ENCODE results near the gene RPL19. TPM values are rescaled to one million over a fixed set of nuclear protein-coding genes. Genes with fewer than 3 reads are reported as not detected.
"Not testable (repeated sequence)": the region's sequence is repeated elsewhere in the genome, so short reads cannot be mapped to it uniquely, and the experiment has no call there.

RPL19 gene
- total RNA-seq, 8 experiments from 2014 or later: 2,038 to 3,335 (median 2,760) TPM

DNA sequence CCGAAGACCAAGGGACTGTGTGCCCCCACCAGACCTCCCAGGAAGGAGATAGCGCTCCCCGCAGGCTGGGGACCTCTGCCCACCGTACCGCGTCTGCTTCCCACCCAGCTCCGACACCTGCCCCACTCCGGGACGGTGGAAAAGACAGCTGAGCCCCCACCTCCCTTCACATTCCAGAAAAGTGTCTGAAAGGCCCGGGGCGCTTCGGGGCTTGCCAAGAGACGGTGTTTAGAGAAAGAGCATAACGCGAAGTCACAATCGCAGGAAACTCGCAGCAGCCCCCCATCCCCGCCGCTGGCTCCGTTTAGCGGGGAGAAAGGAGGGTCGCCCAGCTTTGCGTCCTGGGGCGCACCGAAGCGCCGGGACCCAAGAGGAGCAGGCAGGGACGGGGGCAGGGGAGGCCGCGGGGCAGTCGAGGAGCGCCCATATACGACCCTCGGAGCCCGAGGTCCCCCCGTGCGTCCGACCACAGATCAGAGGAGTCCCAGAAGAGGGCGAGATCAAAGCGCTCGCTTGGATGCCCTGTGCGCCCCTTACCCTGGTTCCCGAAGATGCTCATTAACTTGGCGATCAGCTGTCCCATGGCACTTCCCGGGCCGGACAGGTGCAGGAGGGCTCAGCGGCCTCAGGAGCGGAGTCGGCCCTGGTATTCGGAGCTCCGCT is 34.8 kb upstream of the RPL19 start:
- H3K4me3 ChIP-seq: peak overlapping the region; percentile 29 to 44 (median 41)
- no peaks in the 10 kb centered on the region for H3K4me1 ChIP-seq (replicated peaks in 1 of 2)
- in situ Hi-C loops (cut with MboI; ENCODE audit: low pct_unique_long_range_greater_than_20kb in 2 of 9, low sequenced_read_pairs in 9 of 9, unreplicated experiment in 9 of 9): loop anchor here in 2 of 9 experiments (25.0 kb wide), 1 partner anchor 178 kb away; no protein-coding TSS in a partner anchor
- peak in 4 of 8 experiments; percentile 1 to 47 (median 1) for ATAC-seq (replicated peaks in 6 of 8)
- 0 to 46% (median 3%) methylated on average over 2 to 12 of the region's 51 CpGs; no CpG with 5 or more reads in 5 of the 10 experiments for WGBS, 10 experiments
- H3K27ac ChIP-seq: no peak overlapping the region

DNA sequence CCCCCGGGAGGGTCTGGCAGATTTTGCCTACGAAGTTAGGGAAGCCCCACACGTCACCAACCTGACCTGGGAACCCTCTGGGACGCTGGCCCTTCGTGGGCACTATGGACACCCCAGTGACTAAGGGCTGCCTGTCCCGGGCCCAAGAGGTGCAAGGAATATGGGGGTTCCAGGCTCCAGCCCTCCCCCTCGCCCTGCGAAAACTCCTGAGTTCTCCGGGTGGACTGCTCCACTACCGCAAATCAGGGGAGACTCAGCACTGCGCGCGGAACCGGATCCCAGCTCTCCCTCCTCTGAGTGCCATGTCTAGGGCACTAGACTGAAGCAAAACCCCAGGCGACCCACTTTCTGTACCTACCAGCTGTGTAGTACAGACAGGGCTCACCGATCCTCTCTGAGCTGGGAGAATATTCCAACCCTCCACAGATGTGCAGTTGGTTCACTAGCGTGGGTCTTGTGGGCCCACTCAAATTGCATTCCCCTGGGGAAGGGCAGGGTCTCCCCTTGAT is 34.2 kb upstream of the RPL19 start, which contains the start of gene ARL5C:
Gene ARL5C, minus strand, starts transcription at position 321 of the 509 bp plus-strand sequence. CDS start 401 bp downstream, outside the sequence.
- ATAC-seq (replicated peaks in 6 of 8): no peak
- no peaks in the 10 kb centered on the region for H3K4me1 ChIP-seq (replicated peaks in 1 of 2)
- H3K4me3 ChIP-seq: peak within 1 kb of the TSS; percentile 29 to 44 (median 41)
- 33 to 71% (median 49%) methylated on average over 3 to 5 of the region's 17 CpGs; no CpG with 5 or more reads in 5 of the 10 experiments for WGBS, 10 experiments
- in situ Hi-C loops (cut with MboI; ENCODE audit: low pct_unique_long_range_greater_than_20kb in 2 of 9, low sequenced_read_pairs in 9 of 9, unreplicated experiment in 9 of 9): loop anchor here in 2 of 9 experiments (25.0 kb wide), 1 partner anchor 179 kb away; no protein-coding TSS in a partner anchor
- H3K27ac ChIP-seq: no peak within 1 kb of the TSS

DNA sequence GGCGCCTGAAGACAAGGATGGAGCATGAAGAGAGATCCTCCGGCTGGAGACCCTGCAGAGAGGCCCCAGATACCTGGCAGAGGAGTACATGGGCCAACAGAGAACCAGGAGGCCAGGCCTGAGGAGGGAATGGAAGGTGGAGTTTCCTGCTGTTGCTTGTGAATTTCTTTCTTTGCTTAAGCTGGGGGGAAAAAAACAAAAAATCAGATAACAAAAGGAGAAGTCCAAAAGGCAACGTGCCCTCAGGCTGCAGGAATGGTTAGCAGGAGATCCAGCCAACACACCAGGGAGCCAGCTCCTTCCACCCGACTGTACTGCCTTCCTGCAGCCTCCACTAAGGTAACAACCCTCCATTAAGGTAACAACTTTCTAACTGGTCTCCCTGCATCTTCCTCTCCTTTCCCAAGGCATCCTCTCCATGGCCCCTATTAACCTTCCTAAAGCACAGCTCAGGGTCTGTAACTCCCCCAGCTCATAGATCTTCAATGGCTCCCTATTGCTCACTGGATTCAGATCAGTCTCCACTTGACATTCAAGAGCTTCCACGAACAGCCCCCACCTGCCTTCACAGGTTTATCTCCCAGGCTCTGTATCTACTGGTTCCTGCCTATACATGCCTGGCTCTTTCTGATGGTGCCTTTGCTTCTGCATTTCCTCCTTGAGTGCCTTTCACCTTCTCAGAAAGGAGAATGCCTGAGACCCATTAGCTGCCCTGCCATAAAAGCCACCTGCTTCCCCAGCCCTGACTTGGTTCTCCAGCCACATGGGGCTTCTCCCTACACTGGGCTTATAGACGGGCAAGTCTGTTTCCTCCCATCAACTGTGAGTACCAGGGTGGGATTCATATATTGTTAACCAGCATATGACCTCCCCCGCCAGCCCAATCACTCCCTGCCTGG is 33.4 kb upstream of the RPL19 start:
- H3K4me1 ChIP-seq (replicated peaks in 1 of 2): no peaks in the 10 kb centered on the region
- no peak for ATAC-seq (replicated peaks in 6 of 8)

DNA sequence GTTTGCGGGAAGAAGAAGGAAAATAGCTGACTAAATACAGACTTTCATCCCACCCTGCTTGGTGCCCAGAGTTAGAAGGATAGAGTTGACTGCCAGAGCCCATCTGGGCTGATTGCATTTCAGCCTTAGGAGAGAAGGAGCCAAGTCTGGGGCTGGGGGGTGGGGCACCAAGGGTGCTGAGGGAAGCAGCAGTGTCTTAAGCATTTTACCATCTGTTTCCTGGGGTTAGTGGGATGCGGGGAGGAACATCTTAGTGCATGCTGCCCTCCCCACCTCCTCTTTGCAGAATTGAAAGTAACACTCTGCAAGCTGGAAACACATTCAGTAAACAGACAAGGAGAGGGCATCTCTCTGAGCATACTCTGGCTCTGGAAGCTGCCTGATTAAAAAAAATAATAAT is 32.6 kb upstream of the RPL19 start:
- in situ Hi-C loops (cut with MboI; ENCODE audit: low pct_unique_long_range_greater_than_20kb in 2 of 9, low sequenced_read_pairs in 9 of 9, unreplicated experiment in 9 of 9): loop anchor here in 2 of 9 experiments (25.0 kb wide), 1 partner anchor 180 kb away; no protein-coding TSS in a partner anchor
- WGBS, 10 experiments: 0 to 80% (median 31%) methylated on average over 1 to 2 of the region's 2 CpGs; no CpG with 5 or more reads in 1 of the 10 experiments
- Histone ChIP-seq H3K4me3 (no peak overlapping the region), H3K27ac (no peak overlapping the region), H3K4me1 (replicated peaks in 1 of 2) (no peaks in the 10 kb centered on the region)
- ATAC-seq (replicated peaks in 6 of 8): no peak

More for the DNA sequence above, 33.4 kb upstream of the RPL19 start:
- no peak overlapping the region for H3K27ac ChIP-seq
- no peak overlapping the region for H3K4me3 ChIP-seq
- in situ Hi-C loops (cut with MboI; ENCODE audit: low pct_unique_long_range_greater_than_20kb in 2 of 9, low sequenced_read_pairs in 9 of 9, unreplicated experiment in 9 of 9): loop anchor here in 2 of 9 experiments (25.0 kb wide), 1 partner anchor 179 kb away; no protein-coding TSS in a partner anchor
- WGBS, 10 experiments: 17 to 75% (median 53%) methylated on average over 1 to 4 of the region's 7 CpGs; no CpG with 5 or more reads in 1 of the 10 experiments

DNA sequence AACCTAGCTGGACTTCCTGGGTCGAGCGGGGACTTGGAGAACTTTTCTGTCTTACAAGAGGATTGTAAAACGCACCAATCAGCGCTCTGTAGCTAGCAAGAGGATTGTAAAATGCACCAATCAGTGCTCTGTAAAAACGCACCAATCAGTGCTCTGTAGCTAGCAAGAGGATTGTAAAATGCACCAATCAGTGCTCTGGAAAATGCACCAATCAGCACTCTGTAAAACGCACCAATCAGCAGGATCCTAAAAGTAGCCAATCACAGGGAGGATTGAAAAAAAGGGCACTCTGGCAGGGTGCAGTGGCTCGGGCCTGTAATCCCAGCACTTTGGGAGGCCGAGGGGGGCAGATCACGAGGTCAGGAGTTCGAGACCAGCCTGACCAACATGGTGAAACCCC is 31.6 kb upstream of the RPL19 start:
- WGBS, 10 experiments: 31 to 100% (median 94%) methylated on average over 1 to 6 of the region's 10 CpGs; no CpG with 5 or more reads in 2 of the 10 experiments
- ATAC-seq (replicated peaks in 6 of 8); H3K4me1 ChIP-seq (replicated peaks in 1 of 2); H3K27ac ChIP-seq; H3K4me3 ChIP-seq: not testable (repeated sequence)
- in situ Hi-C loops (cut with MboI; ENCODE audit: low pct_unique_long_range_greater_than_20kb in 2 of 9, low sequenced_read_pairs in 9 of 9, unreplicated experiment in 9 of 9): loop anchor here in 2 of 9 experiments (25.0 kb wide), 1 partner anchor 181 kb away; no protein-coding TSS in a partner anchor

DNA sequence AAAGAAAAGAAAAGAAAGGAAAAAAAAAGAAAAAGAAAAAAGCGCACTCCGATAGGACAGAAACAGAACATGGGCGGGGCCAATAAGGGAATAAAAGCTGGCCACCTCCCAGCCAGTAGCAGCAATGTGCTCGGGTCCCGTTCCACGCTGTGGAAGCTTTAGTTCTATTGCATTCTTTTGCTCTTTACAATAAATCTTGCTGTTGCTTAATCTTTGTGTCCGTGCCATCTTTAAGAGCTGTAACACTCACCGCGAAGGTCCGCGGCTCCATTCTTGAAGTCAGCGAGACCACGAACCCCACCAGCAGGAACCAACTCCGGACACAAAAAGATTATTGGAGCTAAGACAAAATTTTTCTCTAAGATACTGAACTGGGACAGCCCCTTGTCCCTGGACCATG is 31.0 kb upstream of the RPL19 start:
- in situ Hi-C loops (cut with MboI; ENCODE audit: low pct_unique_long_range_greater_than_20kb in 2 of 9, low sequenced_read_pairs in 9 of 9, unreplicated experiment in 9 of 9): loop anchor here in 2 of 9 experiments (25.0 kb wide), 1 partner anchor 182 kb away; no protein-coding TSS in a partner anchor
- no peak for ATAC-seq (replicated peaks in 6 of 8)
- Histone ChIP-seq H3K4me3 (no peak overlapping the region), H3K4me1 (replicated peaks in 1 of 2) (no peaks in the 10 kb centered on the region), H3K27ac (no peak overlapping the region)
- WGBS, 10 experiments: 62 to 100% (median 91%) methylated on average over 1 to 14 of the region's 14 CpGs

DNA sequence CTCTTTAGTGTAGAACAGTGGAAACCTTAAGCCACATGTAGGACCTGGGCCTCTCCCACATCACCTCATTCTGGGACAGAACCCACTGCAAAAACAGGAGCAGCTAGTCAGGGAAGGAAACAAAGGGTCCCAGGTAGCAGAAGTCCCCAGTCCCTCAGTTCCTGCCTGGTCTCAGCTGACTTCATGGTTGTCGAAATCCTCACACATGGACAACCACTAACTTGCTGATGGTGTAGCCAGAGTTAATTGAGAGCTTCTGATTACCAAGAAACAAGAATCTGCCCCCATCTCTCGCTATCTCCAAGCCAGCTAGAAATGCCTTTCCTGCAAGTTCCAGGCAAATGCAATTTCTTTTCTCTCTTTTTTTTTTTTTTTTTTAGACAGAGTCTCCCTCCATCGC is 30.6 kb upstream of the RPL19 start:
- Histone ChIP-seq H3K4me3 (no peak overlapping the region), H3K4me1 (replicated peaks in 1 of 2) (no peaks in the 10 kb centered on the region), H3K27ac (no peak overlapping the region)
- WGBS, 10 experiments: 0 to 100% (median 60%) methylated on average over 1 to 2 of the region's 3 CpGs; no CpG with 5 or more reads in 2 of the 10 experiments
- no peak for ATAC-seq (replicated peaks in 6 of 8)
- in situ Hi-C loops (cut with MboI; ENCODE audit: low pct_unique_long_range_greater_than_20kb in 2 of 9, low sequenced_read_pairs in 9 of 9, unreplicated experiment in 9 of 9): loop anchor here in 2 of 9 experiments (25.0 kb wide), 1 partner anchor 182 kb away; no protein-coding TSS in a partner anchor

DNA sequence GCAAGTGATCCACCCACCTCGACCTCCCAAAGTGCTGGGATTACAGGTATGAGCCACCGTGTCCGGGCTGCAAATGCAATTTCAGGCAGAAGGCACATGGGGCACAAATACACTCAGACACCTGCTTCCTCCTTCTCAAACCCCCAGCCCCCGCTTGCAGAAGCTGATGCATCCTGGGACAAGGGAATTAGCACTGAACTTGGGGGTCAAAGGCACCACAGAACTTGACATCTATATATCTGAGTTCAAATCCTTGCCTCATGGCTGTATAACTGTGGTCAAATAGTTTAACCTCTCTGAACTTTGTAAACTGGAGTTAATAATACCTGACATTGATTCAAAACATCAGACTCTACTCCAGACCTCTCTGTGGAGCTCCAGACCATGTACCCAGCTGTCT is 30.0 kb upstream of the RPL19 start:
- 77 to 100% (median 82%) methylated on average over 1 to 4 of the region's 4 CpGs; no CpG with 5 or more reads in 6 of the 10 experiments for WGBS, 10 experiments
- in situ Hi-C loops (cut with MboI; ENCODE audit: low pct_unique_long_range_greater_than_20kb in 2 of 9, low sequenced_read_pairs in 9 of 9, unreplicated experiment in 9 of 9): loop anchor here in 2 of 9 experiments (25.0 kb wide), 1 partner anchor 183 kb away; no protein-coding TSS in a partner anchor
- Histone ChIP-seq H3K27ac (no peak overlapping the region), H3K4me3 (no peak overlapping the region), H3K4me1 (replicated peaks in 1 of 2) (no peaks in the 10 kb centered on the region)
- no peak for ATAC-seq (replicated peaks in 6 of 8)

DNA sequence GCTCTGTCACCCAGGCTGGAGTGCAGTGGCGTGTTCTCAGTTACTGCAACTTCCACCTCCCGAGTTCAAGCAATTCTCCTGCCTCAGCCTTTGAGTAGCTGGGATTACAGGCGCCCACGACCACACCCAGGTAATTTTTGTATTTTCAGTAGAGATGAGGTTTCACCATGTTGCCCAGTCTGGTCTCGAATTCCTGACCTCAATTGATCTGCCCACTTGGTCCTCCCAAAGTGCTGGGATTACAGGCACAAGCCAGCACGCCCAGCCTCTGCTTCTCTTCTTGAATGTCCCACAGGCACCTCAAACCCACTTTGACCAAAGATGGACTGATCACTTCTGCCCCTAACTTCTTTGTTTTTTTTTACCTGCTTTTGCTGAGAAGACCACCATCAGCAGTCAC is 29.5 kb upstream of the RPL19 start:
- in situ Hi-C loops (cut with MboI; ENCODE audit: low pct_unique_long_range_greater_than_20kb in 2 of 9, low sequenced_read_pairs in 9 of 9, unreplicated experiment in 9 of 9): loop anchor here in 2 of 9 experiments (25.0 kb wide), 1 partner anchor 183 kb away; no protein-coding TSS in a partner anchor
- Histone ChIP-seq H3K27ac (no peak overlapping the region), H3K4me1 (replicated peaks in 1 of 2) (no peaks in the 10 kb centered on the region), H3K4me3 (no peak overlapping the region)
- WGBS, 10 experiments: 20 to 100% (median 85%) methylated on average over 1 to 6 of the region's 6 CpGs; no CpG with 5 or more reads in 1 of the 10 experiments
- no peak for ATAC-seq (replicated peaks in 6 of 8)

DNA sequence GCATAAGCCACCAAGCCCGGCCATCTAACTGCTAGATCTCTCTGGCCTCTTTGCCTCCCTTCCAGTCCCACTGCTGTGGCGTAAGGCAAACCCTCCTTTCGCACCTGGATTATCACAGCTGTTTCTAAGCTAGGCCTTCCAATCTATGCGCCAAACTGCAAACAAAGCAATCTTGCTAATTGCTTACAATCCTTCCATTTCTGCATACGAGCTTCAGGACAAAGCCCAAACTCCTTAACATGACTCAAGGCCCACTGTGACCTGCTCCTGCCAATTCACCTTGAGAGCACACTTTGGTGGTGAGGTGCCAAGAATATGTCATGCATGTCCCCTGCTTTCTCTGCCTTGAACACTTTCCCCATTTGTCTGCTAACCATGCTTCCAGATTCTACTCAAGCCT is 28.1 kb upstream of the RPL19 start:
- in situ Hi-C loops (cut with MboI; ENCODE audit: low pct_unique_long_range_greater_than_20kb in 2 of 9, low sequenced_read_pairs in 9 of 9, unreplicated experiment in 9 of 9): loop anchor here in 2 of 9 experiments (25.0 kb wide), 1 partner anchor 185 kb away; no protein-coding TSS in a partner anchor
- WGBS, 10 experiments: 67 to 100% (median 75%) methylated on average over 1 to 4 of the region's 5 CpGs; no CpG with 5 or more reads in 3 of the 10 experiments
- ATAC-seq (replicated peaks in 6 of 8): no peak
- no peak overlapping the region for H3K4me3 ChIP-seq
- no peaks in the 10 kb centered on the region for H3K4me1 ChIP-seq (replicated peaks in 1 of 2)
- H3K27ac ChIP-seq: no peak overlapping the region

DNA sequence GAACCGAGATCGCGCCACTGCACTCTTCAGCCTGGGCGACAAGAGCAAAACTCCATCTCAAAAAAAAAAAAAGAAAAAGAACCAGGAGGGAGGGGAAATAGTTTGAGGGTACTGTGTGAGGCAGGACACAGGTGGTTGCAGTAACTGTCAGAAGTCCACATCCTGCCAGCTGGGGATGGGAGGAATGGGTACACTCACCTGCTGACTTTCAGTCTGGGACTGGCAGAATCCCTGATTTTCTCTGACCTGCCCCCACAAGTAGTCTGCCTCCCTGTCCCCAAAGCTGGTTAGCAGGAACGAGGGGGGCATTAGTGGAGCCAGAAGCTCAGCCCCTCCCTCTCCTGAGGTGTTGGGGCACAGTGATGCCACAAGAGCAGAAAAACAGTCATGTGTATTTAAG is 27.0 kb upstream of the RPL19 start:
- Histone ChIP-seq H3K4me3 (no peak overlapping the region), H3K4me1 (replicated peaks in 1 of 2) (no peaks in the 10 kb centered on the region), H3K27ac (no peak overlapping the region)
- in situ Hi-C loops (cut with MboI; ENCODE audit: low pct_unique_long_range_greater_than_20kb in 2 of 9, low sequenced_read_pairs in 9 of 9, unreplicated experiment in 9 of 9): loop anchor here in 2 of 9 experiments (25.0 kb wide), 1 partner anchor 186 kb away; no protein-coding TSS in a partner anchor
- no peak for ATAC-seq (replicated peaks in 6 of 8)
- WGBS, 10 experiments: 33 to 100% (median 78%) methylated on average over 1 to 2 of the region's 5 CpGs; no CpG with 5 or more reads in 2 of the 10 experiments
